Natural killer cell (primary cell): ENCODE results near the gene SIPA1L3. TPM values are rescaled to one million over a fixed set of nuclear protein-coding genes. Genes with fewer than 3 reads are reported as not detected.
A peak's percentile ranks its signal among the peaks of the same experiment; 100 is the strongest.

Experiments used
- ATAC-seq, 3 donors: fragments of 150-1000 bp in 2 of 3; fragments of 200-7000 bp in 1 of 3; cut with Tn5 transposase; 1 replicate in 1 of 3; 2 replicates in 2 of 3; pipeline ENCODE4 v1.10.0; 2021; ENCODE audit warnings: mild to moderate bottlenecking in 2 of 3, moderate library complexity in 2 of 3
- DNase-seq, 2 donors: peaks; one replicate each; pipeline versions ENCODE4 v3.0.0 to v3.0.0-alpha.2; 2013 to 2021; ENCODE audit warnings: mixed read lengths in 1 of 2
- H3K27ac ChIP-seq: one replicate; pipeline ENCODE4 v1.5.1; 2013; ENCODE audit warnings: mild to moderate bottlenecking, low read length
- H3K27me3 ChIP-seq: one replicate; pipeline ENCODE4 v1.6.1; 2013; ENCODE audit warnings: low read length; ENCODE audit not compliant: control insufficient read depth, insufficient read depth
- H3K36me3 ChIP-seq: one replicate; pipeline ENCODE4 v1.6.1; 2013; ENCODE audit warnings: low read length; ENCODE audit not compliant: control insufficient read depth, insufficient read depth
- H3K4me1 ChIP-seq: one replicate; pipeline ENCODE4 v1.6.1; 2013; ENCODE audit warnings: low read length; ENCODE audit not compliant: control insufficient read depth, insufficient read depth
- H3K4me3 ChIP-seq: one replicate; pipeline ENCODE4 v1.5.1; 2013; ENCODE audit warnings: low read length
- H3K9me3 ChIP-seq: one replicate; pipeline ENCODE4 v1.6.1; 2013; ENCODE audit warnings: low read length; ENCODE audit not compliant: control insufficient read depth, insufficient read depth
- H3K27ac Mint-ChIP-seq, 2 donors: one replicate each; pipeline ENCODE4 v1.8.0; 2022; ENCODE audit warnings: mild to moderate bottlenecking in 2 of 2, mixed read lengths in 2 of 2, moderate library complexity in 1 of 2
- H3K27me3 Mint-ChIP-seq, 2 donors: one replicate each; pipeline ENCODE4 v1.8.0; 2022; ENCODE audit warnings: low read depth in 2 of 2, mixed read lengths in 2 of 2
- H3K36me3 Mint-ChIP-seq: one replicate; pipeline ENCODE4 v1.8.0; 2022; ENCODE audit warnings: mixed read lengths
- H3K4me1 Mint-ChIP-seq, 2 donors: one replicate each; pipeline ENCODE4 v1.8.0; 2022; ENCODE audit warnings: mixed read lengths in 2 of 2
- H3K4me3 Mint-ChIP-seq: one replicate; pipeline ENCODE4 v1.8.0; 2022; ENCODE audit warnings: mild to moderate bottlenecking, moderate library complexity, mixed read lengths
- H3K9me3 Mint-ChIP-seq, 2 donors: one replicate each; pipeline ENCODE4 v1.8.0; 2022; ENCODE audit warnings: mixed read lengths in 2 of 2
- WGBS: methylation state at CpG from one replicate; pipeline ENCODE4 v1.1.7; 2013; ENCODE audit warnings: missing lambda C conversion rate; ENCODE audit not compliant: insufficient coverage; 5-methylcytosine and 5-hydroxymethylcytosine counted together
- intact Hi-C: fragments of 100-400 bp; cut with micrococcal nuclease; formaldehyde crosslinking; loops from one replicate; pipeline ENCODE4 v1.14.2; 2022
- total RNA-seq, 4 donors: library from RNA; stranded (reverse); fragments of 120-200 nt in 1 of 4; gene quantifications; one replicate each; pipeline versions ENCODE4 v1.2.3 to v1.2.4, GENCODE V29; 2013 to 2022
- TF ChIP-seq, protein P1 (sequence below): fragments of 200-600 bp; IDR thresholded peaks from one replicate; pipeline ENCODE4 v1.8.0; 2022; ENCODE audit warnings: antibody characterized with exemption

Gene SIPA1L3
- total RNA-seq, 3 donors from 2014 or later (not counting 1 experiment from before 2014, with no cell fraction given) = 34.4 to 35.8 (median 35.4) TPM

DNA sequence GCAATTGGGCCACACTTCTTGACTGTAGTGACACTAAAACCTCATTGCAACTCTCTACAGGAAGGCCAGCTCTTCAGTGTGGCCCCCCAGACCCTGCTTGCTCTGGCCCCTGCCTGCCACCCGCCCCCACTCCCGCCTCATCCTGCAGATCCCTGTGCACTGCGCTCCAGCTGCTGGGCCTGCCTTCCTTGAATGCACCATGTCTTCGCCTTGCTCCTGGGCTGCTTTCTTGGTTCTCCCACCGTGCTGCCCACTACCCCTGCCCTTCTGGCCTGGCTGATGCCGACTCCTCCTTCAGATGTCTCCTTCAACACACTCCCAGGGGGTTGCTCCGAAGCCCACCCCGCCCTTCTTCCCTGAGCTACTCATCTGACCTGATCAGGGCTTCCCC is 98.2 kb downstream of the SIPA1L3 start:
- Mint-ChIP-seq H3K27ac (no peak overlapping the region), H3K4me3 (no peak overlapping the region), H3K9me3 (no peaks in the 10 kb centered on the region), H3K4me1 (peaks cover 5 to 20% of the 10 kb centered on the region in 2 donors), H3K36me3 (no peaks in the 10 kb centered on the region), H3K27me3 (no peaks in the 10 kb centered on the region)
- Histone ChIP-seq H3K9me3 (no peaks in the 10 kb centered on the region), H3K4me3 (no peak overlapping the region), H3K27ac (peak overlapping the region; percentile 58), H3K36me3 (no peaks in the 10 kb centered on the region), H3K27me3 (no peaks in the 10 kb centered on the region), H3K4me1 (peaks cover 45% of the 10 kb centered on the region)
- DNase-seq = no peak
- ATAC-seq = no peak
- TF ChIP-seq, protein P1, sequence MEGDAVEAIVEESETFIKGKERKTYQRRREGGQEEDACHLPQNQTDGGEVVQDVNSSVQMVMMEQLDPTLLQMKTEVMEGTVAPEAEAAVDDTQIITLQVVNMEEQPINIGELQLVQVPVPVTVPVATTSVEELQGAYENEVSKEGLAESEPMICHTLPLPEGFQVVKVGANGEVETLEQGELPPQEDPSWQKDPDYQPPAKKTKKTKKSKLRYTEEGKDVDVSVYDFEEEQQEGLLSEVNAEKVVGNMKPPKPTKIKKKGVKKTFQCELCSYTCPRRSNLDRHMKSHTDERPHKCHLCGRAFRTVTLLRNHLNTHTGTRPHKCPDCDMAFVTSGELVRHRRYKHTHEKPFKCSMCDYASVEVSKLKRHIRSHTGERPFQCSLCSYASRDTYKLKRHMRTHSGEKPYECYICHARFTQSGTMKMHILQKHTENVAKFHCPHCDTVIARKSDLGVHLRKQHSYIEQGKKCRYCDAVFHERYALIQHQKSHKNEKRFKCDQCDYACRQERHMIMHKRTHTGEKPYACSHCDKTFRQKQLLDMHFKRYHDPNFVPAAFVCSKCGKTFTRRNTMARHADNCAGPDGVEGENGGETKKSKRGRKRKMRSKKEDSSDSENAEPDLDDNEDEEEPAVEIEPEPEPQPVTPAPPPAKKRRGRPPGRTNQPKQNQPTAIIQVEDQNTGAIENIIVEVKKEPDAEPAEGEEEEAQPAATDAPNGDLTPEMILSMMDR = no peak
- intact Hi-C loops = no loop called here
- 85% methylated on average over 8 of the region's 8 CpGs for WGBS

DNA sequence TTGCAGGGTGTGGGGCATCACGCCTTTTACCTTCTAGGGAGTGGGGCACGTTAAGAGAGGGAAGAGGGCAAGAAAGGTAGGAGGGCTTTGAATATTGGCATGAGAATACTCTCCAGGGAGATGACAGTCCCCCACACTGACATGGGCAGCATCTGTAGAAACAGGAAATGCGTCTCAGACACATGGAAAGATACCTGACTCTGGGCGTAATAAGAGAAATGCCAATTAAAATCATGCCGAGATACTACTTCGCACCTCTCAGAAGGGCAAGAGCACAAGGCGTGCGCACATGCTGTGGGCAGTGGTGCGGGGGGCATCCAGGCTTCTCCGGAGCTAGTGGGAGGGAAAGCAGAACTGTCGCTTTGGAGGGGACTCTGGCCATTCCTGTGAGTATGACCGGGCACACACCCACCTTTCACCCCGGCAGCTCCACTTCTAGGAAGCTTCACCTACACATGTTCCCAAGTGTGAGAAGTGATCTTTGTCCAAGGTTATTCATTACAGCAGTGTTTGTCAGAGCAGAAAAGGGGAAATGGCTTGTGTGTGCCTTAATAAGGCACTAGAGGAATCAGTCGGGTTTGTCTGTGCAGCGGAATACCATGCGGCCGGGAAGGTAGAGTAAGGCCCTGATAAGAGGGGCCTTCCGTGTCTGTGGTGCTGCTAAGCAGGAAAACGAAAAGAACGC is 99.5 kb downstream of the SIPA1L3 start:
- no peak for ATAC-seq

DNA sequence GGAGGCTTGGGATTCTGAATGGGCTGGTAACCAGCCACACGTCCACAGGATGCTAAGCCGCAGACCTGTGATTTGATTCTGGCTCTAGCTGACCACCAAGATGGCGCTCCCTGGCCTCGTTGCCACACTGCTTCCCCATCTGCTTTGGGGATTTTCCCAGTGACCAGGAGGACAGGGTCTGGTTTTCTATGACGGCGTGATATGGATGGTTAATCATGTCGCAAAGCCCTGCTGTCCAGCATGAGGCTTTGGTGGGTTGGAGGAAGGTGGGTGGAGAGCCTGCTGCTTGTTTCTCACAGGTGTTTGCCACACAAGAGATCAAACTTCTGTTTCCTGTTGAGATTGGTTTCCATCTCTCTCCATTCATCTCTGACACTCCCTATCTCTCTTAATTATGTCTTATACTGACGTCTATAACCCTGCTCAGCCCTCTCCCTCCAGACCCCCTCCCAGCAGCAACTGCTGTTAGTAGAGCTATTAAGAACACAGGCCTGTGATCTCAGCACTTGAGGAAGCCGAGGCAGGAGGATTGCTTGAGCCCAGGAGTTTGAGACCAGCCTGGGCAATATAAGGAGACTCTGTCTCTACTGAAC is 102.7 kb downstream of the SIPA1L3 start:
- DNase-seq = no peak
- peaks cover 24% of the 10 kb centered on the region for H3K4me1 ChIP-seq

More for the DNA sequence above, 99.5 kb downstream of the SIPA1L3 start:
- H3K27ac ChIP-seq = peak overlapping the region; percentile 58
- intact Hi-C loops = no loop called here
- Mint-ChIP-seq H3K36me3 (no peaks in the 10 kb centered on the region), H3K27me3 (no peaks in the 10 kb centered on the region), H3K9me3 (no peaks in the 10 kb centered on the region), H3K27ac (peak overlapping the region in 1 of 2 donors; percentile 15), H3K4me3 (no peak overlapping the region), H3K4me1 (peaks cover 5 to 23% of the 10 kb centered on the region in 2 donors)
- DNase-seq = no peak
- H3K36me3 ChIP-seq = no peaks in the 10 kb centered on the region
- TF ChIP-seq, protein P1 = no peak
- H3K4me3 ChIP-seq = no peak overlapping the region
- peaks cover 45% of the 10 kb centered on the region for H3K4me1 ChIP-seq
- H3K27me3 ChIP-seq = no peaks in the 10 kb centered on the region
- 82% methylated on average over 20 of the region's 20 CpGs for WGBS
- H3K9me3 ChIP-seq = no peaks in the 10 kb centered on the region

More for the DNA sequence above, 102.7 kb downstream of the SIPA1L3 start:
- Mint-ChIP-seq H3K4me1 (peaks cover 5 to 26% of the 10 kb centered on the region in 2 donors), H3K27me3 (no peaks in the 10 kb centered on the region), H3K27ac (no peak overlapping the region), H3K4me3 (no peak overlapping the region), H3K9me3 (no peaks in the 10 kb centered on the region), H3K36me3 (no peaks in the 10 kb centered on the region)
- Histone ChIP-seq H3K4me3 (no peak overlapping the region), H3K27ac (peak overlapping the region; percentile 39), H3K9me3 (no peaks in the 10 kb centered on the region), H3K36me3 (no peaks in the 10 kb centered on the region), H3K27me3 (no peaks in the 10 kb centered on the region)
- intact Hi-C loops = no loop called here
- WGBS = 72% methylated on average over 9 of the region's 9 CpGs
- TF ChIP-seq, protein P1 = no peak
- no peak for ATAC-seq
